HepG2 (cell line): ENCODE results near the gene NEK11. TPM values are rescaled to one million over a fixed set of nuclear protein-coding genes. Genes with fewer than 3 reads are reported as not detected.

Experiments used
- AHR ChIP-seq: IDR thresholded peaks from 2 replicates; pipeline ENCODE4 v1.6.1; 2018; ENCODE audit warnings: missing genetic modification reagents, missing compliant biosample characterization
- ATF7 ChIP-seq, 2 experiments: fragments of 450-650 bp in 1 of 2; sonication (generic) in 1 of 2; formaldehyde crosslinking in 1 of 2; IDR thresholded peaks; 2 replicates each; pipeline versions ENCODE4 v1.4.0 to v1.6.1; 2016 to 2020; ENCODE audit warnings: antibody characterized with exemption in 1 of 2, mild to moderate bottlenecking in 1 of 2, missing genetic modification reagents in 1 of 2
- BORCS8-MEF2B ChIP-seq: sonication (generic); formaldehyde crosslinking; IDR thresholded peaks from 2 replicates; pipeline ENCODE4 v1.8.0; 2022; ENCODE audit warnings: mild to moderate bottlenecking, missing genetic modification reagents
- CHD2 ChIP-seq: IDR thresholded peaks from 2 replicates; pipeline ENCODE4 v1.6.1; 2011; ENCODE audit warnings: low read depth, low read length, improper control_type of control experiment
- DNMT3B ChIP-seq: conservative IDR thresholded peaks from 2 replicates; pipeline ENCODE4 v1.6.1; 2016; ENCODE audit warnings: missing biosample characterization, control low read depth
- FOXA1 ChIP-seq, 2 experiments: fragments of 450-650 bp in 1 of 2; sonication (generic) in 1 of 2; formaldehyde crosslinking in 1 of 2; IDR thresholded peaks; 2 replicates each; pipeline versions ENCODE4 v1.4.0 to v1.6.1; 2016 to 2020; ENCODE audit warnings: missing genetic modification reagents in 1 of 2
- FUBP1 ChIP-seq: sonication (generic); formaldehyde crosslinking; IDR thresholded peaks from 2 replicates; pipeline ENCODE4 v1.5.1; 2020; ENCODE audit warnings: missing genetic modification reagents, mild to moderate bottlenecking, borderline replicate concordance
- HNRNPL ChIP-seq: fragments of 200-400 bp; formaldehyde crosslinking; IDR thresholded peaks from 2 replicates; pipeline ENCODE4 v1.6.1; 2017; ENCODE audit warnings: mild to moderate bottlenecking, low read depth, low read length
- KLF9 ChIP-seq: IDR thresholded peaks from 2 replicates; pipeline ENCODE4 v1.6.1; 2016; ENCODE audit warnings: low read depth
- MAFF ChIP-seq: IDR thresholded peaks from 2 replicates; pipeline ENCODE4 v1.6.1; 2011; ENCODE audit warnings: low read depth, low read length, improper control_type of control experiment
- MEIS1 ChIP-seq: sonication (generic); formaldehyde crosslinking; IDR thresholded peaks from 2 replicates; pipeline ENCODE4 v1.9.0; 2021; ENCODE audit warnings: mild to moderate bottlenecking, missing genetic modification reagents, moderate library complexity, borderline replicate concordance
- MNT ChIP-seq: fragments of 450-650 bp; IDR thresholded peaks from 2 replicates; pipeline ENCODE4 v1.6.1; 2016
- SOX5 ChIP-seq: IDR thresholded peaks from 2 replicates; pipeline ENCODE4 v1.6.1; 2016; ENCODE audit warnings: borderline replicate concordance
- ZBTB8A ChIP-seq: sonication (generic); formaldehyde crosslinking; IDR thresholded peaks from 2 replicates; pipeline ENCODE4 v1.4.0; 2020; ENCODE audit warnings: mild to moderate bottlenecking, low read depth, missing genetic modification reagents, borderline replicate concordance
- ZKSCAN5 ChIP-seq: sonication (generic); formaldehyde crosslinking; IDR thresholded peaks from 2 replicates; pipeline ENCODE4 v1.5.1; 2020; ENCODE audit warnings: mild to moderate bottlenecking, missing genetic modification reagents
- ZNF382 ChIP-seq: sonication (generic); formaldehyde crosslinking; IDR thresholded peaks from 2 replicates; pipeline ENCODE4 v1.5.0; 2020; ENCODE audit warnings: missing genetic modification reagents, mild to moderate bottlenecking, borderline replicate concordance
- ZNF501 ChIP-seq: sonication (generic); formaldehyde crosslinking; IDR thresholded peaks from 2 replicates; pipeline ENCODE4 v1.5.1; 2020; ENCODE audit warnings: mild to moderate bottlenecking, moderate library complexity, missing genetic modification reagents
- ZNF569 ChIP-seq: sonication (generic); formaldehyde crosslinking; IDR thresholded peaks from 2 replicates; pipeline ENCODE4 v1.5.0; 2020; ENCODE audit warnings: mild to moderate bottlenecking, missing genetic modification reagents, moderate library complexity, borderline replicate concordance
- ZNF629 ChIP-seq: sonication (generic); formaldehyde crosslinking; conservative IDR thresholded peaks from 2 replicates; pipeline ENCODE4 v1.5.0; 2020; ENCODE audit warnings: missing genetic modification reagents
- ZNF704 ChIP-seq: sonication (generic); formaldehyde crosslinking; IDR thresholded peaks from 2 replicates; pipeline ENCODE4 v1.8.1; 2023; ENCODE audit warnings: mild to moderate bottlenecking, inconsistent platforms, moderate library complexity, missing genetic modification reagents, borderline replicate concordance
- ZNF737 ChIP-seq: sonication (generic); formaldehyde crosslinking; IDR thresholded peaks from 2 replicates; pipeline ENCODE4 v1.5.0; 2020; ENCODE audit warnings: missing genetic modification reagents, mild to moderate bottlenecking, borderline replicate concordance
- ZNF891 ChIP-seq: sonication (generic); formaldehyde crosslinking; IDR thresholded peaks from 2 replicates; pipeline ENCODE4 v1.5.0; 2020; ENCODE audit warnings: mild to moderate bottlenecking, missing genetic modification reagents
- polyA plus RNA-seq, 8 experiments: library from polyadenylated mRNA; depleted of rRNA in 3 of 8; stranded (reverse) in 7 of 8; unstranded in 1 of 8; fragments of >200 nt; fragmentation: Illumina TruSeq in 4 of 8; extraction: Trizol in 4 of 8; gene quantifications; 2 replicates each; pipeline versions ENCODE4 v1.2.1 to v1.2.3, GENCODE V29; 2011 to 2016; ENCODE audit warnings: low read depth in 4 of 8, missing spikeins in 1 of 8, mixed read lengths in 1 of 8; ENCODE audit not compliant: insufficient read depth in 1 of 8
- total RNA-seq, 5 experiments: library from RNA; depleted of rRNA; stranded (reverse); fragments of >200 nt; fragmentation: Illumina TruSeq; extraction: Trizol; gene quantifications; 2 replicates each; pipeline ENCODE4 v1.2.3, GENCODE V29; 2016; ENCODE audit warnings: low read depth in 1 of 5
- TF ChIP-seq, protein P1 (sequence below): IDR thresholded peaks from 2 replicates; pipeline ENCODE4 v1.6.1; 2016; ENCODE audit warnings: missing biosample characterization, missing genetic modification reagents, low read depth

The NEK11 gene
- total and polyA plus RNA-seq, 2 of the 13 experiments (the other 11 are each of a cell fraction or from before 2014, with no cell fraction given): 0.95 to 2.2 TPM

DNA sequence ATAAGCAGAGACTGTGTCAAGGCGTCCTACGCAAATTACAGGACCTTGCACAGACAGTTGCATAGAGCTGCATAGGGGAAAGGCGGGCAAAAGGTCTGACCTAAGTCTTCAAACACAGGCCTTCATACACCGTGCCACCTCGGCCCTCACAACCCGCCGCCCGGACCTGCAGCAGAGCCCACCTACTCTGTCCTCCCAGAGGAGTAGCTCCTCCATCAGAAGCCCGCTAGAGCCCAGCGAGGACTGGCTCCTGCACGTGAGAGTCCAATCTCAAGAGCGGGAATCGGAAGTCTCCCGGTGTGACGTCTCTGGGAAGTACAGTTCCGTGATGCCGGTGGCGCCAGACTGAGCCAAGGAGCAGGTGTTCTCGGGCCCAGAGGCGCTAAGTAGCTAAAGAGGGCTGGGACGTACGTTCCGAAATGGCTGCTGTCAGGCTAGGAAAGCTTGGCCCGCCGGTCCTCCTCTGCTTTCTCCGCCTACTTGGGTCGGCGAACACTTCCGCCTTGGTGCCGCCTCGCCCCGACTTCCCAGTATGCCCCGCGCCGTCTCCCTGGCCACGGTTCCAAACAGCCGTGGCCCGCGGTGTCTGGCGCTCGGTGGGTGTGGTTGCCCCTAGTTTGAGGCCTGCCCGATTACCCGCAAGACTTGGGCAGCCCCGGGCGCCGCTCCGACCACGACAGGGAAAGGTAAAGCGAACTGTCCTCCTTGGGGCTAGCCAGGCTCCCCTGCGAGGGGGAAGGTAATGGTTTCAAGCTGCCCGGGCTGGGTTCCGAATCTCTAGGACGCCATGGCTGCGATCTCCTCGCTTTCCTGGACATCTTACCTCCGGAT lies at the start of gene NEK11, which contains the start of gene ASTE1 (continued):
- TF ChIP-seq CHD2: no peak; the same call in 1 of the 2 replicates
- no peak for TF ChIP-seq FUBP1 (CRISPR knock-in tag)
- peak; percentile 77 for TF ChIP-seq BORCS8-MEF2B (CRISPR knock-in tag)
- no peak for TF ChIP-seq ZNF569 (CRISPR knock-in tag)
- 0 out of 2 replicates have a peak, but pooled peaks have one; percentile 5 for TF ChIP-seq MNT
- peak; percentile 53; the same call in 1 of the 2 replicates for TF ChIP-seq DNMT3B (CRISPR knock-in tag)
- TF ChIP-seq MEIS1 (CRISPR knock-in tag): peak; percentile 87; the same call in 1 of the 2 replicates
- TF ChIP-seq ATF7 (IDR thresholded peaks at IDR 0.05): no peak
- TF ChIP-seq ATF7 (CRISPR knock-in tag; IDR thresholded peaks at IDR 0.05): no peak; the same call in 1 of the 2 replicates
- peak; percentile 59; the same call in 1 of the 2 replicates for TF ChIP-seq ZNF704 (CRISPR knock-in tag)
- TF ChIP-seq ZNF737 (CRISPR knock-in tag): no peak
- no peak for TF ChIP-seq ZNF382 (CRISPR knock-in tag)
- TF ChIP-seq AHR (CRISPR knock-in tag): no peak
- TF ChIP-seq ZNF891 (CRISPR knock-in tag): peak; percentile 68
- peak; percentile 19 for TF ChIP-seq SOX5 (CRISPR knock-in tag)
- TF ChIP-seq ZBTB8A (CRISPR knock-in tag): no peak
- TF ChIP-seq MAFF: no peak
- TF ChIP-seq ZNF629 (CRISPR knock-in tag): no peak
- TF ChIP-seq ZNF501 (CRISPR knock-in tag): peak; percentile 92
- peak; percentile 99 for TF ChIP-seq KLF9 (CRISPR knock-in tag)
- TF ChIP-seq, protein P1, sequence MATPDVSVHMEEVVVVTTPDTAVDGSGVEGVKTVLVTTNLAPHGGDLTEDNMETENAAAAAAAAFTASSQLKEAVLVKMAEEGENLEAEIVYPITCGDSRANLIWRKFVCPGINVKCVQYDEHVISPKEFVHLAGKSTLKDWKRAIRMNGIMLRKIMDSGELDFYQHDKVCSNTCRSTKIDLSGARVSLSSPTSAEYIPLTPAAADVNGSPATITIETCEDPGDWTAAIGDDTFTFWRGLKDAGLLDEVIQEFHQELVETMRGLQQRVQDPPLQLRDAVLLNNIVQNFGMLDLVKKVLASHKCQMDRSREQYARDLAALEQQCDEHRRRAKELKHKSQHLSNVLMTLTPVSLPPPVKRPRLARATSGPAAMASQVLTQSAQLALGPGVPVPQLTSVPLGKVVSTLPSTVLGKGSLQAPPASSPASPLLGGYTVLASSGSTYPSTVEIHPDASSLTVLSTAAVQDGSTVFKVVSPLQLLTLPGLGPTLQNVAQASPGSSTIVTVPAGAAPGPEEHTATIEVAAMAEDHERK (CRISPR knock-in tag): no peak
- 0 out of 2 replicates have a peak, but pooled peaks have one; percentile 50 for TF ChIP-seq HNRNPL
- no peak for TF ChIP-seq ZKSCAN5
- TF ChIP-seq FOXA1 (IDR thresholded peaks at IDR 0.05): no peak
- TF ChIP-seq FOXA1 (CRISPR knock-in tag; IDR thresholded peaks at IDR 0.05): no peak
